ENCODE measurements around the gene RSAD2.

Gene RSAD2

DNA sequence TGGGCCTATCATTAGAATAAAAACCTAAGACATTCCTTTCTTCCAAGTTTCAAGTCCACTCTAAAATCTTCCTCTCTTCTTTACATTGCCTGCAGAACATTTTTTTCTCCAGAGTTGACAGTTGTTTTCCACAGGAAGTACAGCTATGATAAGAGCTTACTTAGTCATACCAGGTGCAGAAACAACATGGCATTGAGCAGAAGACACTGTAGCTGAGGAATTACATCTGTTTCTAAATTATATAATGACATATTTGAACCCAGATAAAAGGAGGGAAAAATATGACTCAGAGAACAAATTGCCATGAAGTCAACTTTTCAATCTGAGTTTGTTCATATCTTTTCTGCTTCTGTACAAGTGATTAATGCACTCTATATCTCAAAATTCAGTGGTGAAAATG lies 42.1 kb upstream of the RSAD2 start:
- TF ChIP-seq, protein P1, sequence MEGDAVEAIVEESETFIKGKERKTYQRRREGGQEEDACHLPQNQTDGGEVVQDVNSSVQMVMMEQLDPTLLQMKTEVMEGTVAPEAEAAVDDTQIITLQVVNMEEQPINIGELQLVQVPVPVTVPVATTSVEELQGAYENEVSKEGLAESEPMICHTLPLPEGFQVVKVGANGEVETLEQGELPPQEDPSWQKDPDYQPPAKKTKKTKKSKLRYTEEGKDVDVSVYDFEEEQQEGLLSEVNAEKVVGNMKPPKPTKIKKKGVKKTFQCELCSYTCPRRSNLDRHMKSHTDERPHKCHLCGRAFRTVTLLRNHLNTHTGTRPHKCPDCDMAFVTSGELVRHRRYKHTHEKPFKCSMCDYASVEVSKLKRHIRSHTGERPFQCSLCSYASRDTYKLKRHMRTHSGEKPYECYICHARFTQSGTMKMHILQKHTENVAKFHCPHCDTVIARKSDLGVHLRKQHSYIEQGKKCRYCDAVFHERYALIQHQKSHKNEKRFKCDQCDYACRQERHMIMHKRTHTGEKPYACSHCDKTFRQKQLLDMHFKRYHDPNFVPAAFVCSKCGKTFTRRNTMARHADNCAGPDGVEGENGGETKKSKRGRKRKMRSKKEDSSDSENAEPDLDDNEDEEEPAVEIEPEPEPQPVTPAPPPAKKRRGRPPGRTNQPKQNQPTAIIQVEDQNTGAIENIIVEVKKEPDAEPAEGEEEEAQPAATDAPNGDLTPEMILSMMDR (IDR thresholded peaks at IDR 0.05; ENCODE audit: borderline replicate concordance, control extremely low read depth, extremely low read depth, insufficient read depth, missing control alignments), result no peak
- DNase-seq (ENCODE audit: low spot score), result no peak
- in situ Hi-C loops (cut with MboI; ENCODE audit: low sequenced_read_pairs, unreplicated experiment), result no loop called here

DNA sequence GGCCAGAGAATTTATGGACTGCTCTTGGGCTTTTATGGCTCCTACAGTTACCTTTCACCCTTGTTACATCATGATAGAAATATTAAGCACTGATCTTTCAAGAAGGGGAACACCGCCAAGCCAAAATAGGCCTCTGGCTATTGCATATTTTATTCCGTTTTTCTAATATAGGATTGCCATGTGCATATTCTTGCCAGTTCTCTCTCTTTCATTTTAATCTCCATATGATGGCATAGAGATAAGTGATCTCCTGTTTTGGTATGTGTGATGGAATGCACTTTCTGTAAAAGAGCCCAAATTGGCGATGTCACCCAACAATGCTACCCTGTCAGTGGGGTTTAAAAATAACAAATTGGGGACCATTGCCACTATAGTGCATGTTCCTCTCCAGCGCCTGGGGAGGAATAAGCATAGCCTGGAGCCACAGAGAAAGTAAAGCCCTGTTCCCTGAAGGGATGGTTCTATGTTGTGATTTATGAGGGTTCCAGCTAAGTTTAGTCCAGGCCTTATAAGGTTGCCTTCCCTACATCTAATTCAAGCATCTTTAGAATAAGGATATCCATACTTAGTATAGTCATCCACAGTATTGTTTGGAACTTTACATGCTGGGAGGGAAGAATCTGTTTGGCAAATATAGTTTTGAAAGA lies 38.8 kb upstream of the RSAD2 start:
- in situ Hi-C loops (cut with MboI; ENCODE audit: low sequenced_read_pairs, unreplicated experiment), result no loop called here
- TF ChIP-seq, protein P1 (IDR thresholded peaks at IDR 0.05; ENCODE audit: borderline replicate concordance, control extremely low read depth, extremely low read depth, insufficient read depth, missing control alignments), result no peak
- no peak for DNase-seq (ENCODE audit: low spot score)

DNA sequence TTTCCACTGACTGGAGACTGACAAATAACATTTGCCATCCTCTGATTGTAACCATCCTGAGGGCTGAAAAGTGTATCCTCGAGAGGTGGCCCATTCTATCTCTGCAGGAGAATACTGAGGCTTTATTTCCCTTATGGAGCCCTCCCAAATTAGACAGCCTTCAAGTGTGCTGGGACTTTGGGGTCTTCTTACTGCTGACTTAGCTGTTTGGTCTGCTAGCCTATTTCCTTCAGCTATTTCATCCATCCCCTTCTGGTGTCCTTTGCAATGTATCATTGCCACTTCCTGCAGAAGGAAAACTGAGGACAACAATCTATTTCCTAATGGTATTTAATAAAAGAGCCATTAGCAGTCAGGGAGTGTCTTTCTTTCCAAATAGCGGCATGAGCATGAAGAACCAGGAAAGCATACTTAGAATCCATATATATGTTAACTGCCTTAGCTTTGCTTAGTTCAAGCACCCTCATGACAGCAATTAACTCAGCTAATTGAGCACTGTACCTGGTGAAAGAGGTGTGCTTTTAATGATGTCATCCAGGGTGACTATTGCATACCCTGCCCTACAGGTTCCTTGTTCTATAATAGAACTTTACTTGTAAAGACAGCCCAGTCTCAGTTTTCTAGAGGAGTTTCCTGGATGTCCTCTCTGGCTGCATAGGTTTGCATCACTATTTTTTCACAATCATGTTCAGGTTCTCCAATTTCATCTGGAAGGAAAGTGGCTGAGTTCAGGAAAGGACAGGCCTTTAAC lies 35.9 kb upstream of the RSAD2 start:
- DNase-seq (ENCODE audit: low spot score), result no peak
- TF ChIP-seq, protein P1 (IDR thresholded peaks at IDR 0.05; ENCODE audit: borderline replicate concordance, control extremely low read depth, extremely low read depth, insufficient read depth, missing control alignments), result no peak
- in situ Hi-C loops (cut with MboI; ENCODE audit: low sequenced_read_pairs, unreplicated experiment), result no loop called here

DNA sequence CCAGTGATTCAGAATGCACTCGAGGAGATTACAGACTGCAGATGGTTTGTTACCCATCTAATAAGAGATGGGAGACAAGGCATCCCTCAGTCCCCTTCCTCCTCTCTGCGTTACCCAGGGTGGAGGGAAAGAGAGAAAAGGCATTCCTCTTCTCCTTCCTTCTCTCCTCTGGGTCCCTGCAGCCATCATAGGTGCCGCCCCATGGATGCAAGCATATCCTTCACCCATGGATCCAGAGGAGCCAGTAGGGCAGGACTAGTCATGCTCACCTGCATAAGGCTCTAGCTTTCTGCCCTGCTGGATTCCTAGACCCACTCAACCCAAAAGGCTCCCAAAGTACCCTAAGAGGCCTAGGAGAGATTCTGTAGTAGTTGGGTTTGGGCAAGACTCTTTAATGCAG lies 32.3 kb upstream of the RSAD2 start:
- in situ Hi-C loops (cut with MboI; ENCODE audit: low sequenced_read_pairs, unreplicated experiment), result no loop called here
- no peak for DNase-seq (ENCODE audit: low spot score)
- TF ChIP-seq, protein P1 (IDR thresholded peaks at IDR 0.05; ENCODE audit: borderline replicate concordance, control extremely low read depth, extremely low read depth, insufficient read depth, missing control alignments), result no peak

DNA sequence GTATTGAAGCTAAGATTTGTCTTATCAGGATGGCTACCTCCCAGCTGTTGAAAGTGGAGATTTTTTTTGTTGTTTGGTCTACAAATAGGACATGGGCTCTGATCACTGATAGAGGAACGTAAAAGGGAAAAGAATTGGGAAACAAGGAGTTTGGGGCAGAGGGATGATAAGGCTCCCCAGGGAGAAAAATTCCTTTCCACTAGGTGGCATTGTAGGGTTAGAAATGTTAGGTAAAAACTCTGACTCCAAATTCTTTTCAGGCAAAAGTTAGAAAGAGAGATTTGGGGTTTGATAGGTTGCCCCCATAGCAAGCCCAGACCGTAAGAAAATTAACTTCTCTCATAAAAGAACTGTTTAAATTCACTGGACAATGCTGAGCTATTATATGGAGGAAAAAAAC lies 31.7 kb upstream of the RSAD2 start:
- TF ChIP-seq, protein P1 (IDR thresholded peaks at IDR 0.05; ENCODE audit: borderline replicate concordance, control extremely low read depth, extremely low read depth, insufficient read depth, missing control alignments), result no peak
- in situ Hi-C loops (cut with MboI; ENCODE audit: low sequenced_read_pairs, unreplicated experiment), result no loop called here
- DNase-seq (ENCODE audit: low spot score), result no peak

DNA sequence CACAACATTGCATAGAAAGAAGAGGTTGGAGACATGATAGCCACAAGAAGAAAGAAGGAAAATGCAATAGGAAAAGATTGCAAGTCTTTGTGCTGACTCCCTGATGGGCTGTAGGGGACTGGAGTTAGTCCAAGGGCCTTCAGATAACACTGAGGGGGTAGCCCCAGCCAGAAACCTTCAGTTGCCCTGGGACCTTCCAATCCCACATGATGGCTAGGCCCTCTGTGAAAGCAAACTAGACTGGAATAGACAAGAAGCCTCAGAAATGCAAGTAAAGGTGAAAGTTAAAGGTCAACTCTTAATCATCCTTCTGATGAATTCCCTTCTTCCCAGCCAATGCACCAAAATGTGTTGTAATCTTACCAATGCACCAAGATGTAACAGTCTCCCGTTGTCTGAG lies 31.0 kb upstream of the RSAD2 start:
- TF ChIP-seq, protein P1 (IDR thresholded peaks at IDR 0.05; ENCODE audit: borderline replicate concordance, control extremely low read depth, extremely low read depth, insufficient read depth, missing control alignments), result no peak
- in situ Hi-C loops (cut with MboI; ENCODE audit: low sequenced_read_pairs, unreplicated experiment), result no loop called here
- DNase-seq (ENCODE audit: low spot score), result no peak
